ENCODE data around the gene ALDOB. TPM values are rescaled to one million over a fixed set of nuclear protein-coding genes. Genes with fewer than 3 reads are reported as not detected.

ALDOB gene
- total RNA-seq, 1 donor from 2014 or later = not detected

DNA sequence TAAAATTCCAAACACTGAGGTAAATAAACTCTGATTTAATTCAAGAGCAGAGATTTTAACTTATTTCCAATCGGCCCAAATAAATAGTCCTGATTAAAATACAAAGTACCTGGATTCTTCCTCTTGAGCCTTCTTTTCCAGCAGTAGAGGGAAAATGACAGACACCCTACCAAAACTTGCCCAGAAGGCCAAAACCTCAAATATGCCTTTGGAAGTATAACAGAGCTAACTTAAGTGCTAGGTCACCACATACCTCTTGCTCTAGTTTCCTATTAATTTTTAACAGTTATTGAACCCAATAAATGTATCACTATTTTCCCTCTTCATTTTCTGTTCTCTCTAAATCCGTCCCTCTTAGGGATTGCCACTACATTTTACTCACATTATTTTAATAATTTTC is 52.2 kb downstream of the ALDOB start:
- Histone ChIP-seq H3K9me3 (no peaks in the 10 kb centered on the region), H3K27ac (no peak overlapping the region), H3K27me3 (no peaks in the 10 kb centered on the region), H3K4me3 (no peak overlapping the region), H3K4me1 (no peaks in the 10 kb centered on the region), H3K36me3 (peaks cover 5% of the 10 kb centered on the region)
- intact Hi-C loops (cut with DNase I) = no loop called here
- no peak for ATAC-seq
- DNase-seq = no peak
- TF ChIP-seq, protein P1, sequence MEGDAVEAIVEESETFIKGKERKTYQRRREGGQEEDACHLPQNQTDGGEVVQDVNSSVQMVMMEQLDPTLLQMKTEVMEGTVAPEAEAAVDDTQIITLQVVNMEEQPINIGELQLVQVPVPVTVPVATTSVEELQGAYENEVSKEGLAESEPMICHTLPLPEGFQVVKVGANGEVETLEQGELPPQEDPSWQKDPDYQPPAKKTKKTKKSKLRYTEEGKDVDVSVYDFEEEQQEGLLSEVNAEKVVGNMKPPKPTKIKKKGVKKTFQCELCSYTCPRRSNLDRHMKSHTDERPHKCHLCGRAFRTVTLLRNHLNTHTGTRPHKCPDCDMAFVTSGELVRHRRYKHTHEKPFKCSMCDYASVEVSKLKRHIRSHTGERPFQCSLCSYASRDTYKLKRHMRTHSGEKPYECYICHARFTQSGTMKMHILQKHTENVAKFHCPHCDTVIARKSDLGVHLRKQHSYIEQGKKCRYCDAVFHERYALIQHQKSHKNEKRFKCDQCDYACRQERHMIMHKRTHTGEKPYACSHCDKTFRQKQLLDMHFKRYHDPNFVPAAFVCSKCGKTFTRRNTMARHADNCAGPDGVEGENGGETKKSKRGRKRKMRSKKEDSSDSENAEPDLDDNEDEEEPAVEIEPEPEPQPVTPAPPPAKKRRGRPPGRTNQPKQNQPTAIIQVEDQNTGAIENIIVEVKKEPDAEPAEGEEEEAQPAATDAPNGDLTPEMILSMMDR (IDR thresholded peaks at IDR 0.05) = no peak

DNA sequence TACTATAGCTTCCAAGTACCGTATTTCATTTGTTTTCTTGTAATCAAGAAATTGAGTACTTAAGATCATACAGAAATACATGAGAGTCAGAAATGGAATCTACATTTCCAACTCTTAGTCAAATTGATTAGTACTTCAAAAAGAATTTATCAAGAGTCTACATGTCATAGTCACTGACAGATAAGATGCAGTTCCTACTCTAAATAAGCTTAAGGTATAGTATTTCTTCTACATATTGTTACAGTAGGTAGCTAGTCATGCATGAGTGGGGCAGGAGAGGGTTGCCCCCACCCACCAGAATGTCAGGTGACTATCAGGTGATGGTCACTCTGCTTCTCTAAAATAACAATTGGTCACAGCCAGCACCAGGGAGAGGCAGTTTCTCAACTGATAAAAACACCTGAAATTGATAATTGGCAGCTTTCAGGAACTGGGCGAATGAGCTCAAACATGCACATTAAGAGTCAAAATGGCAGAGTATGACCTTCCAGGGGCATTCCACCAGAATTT is 53.7 kb downstream of the ALDOB start:
- Histone ChIP-seq H3K27me3 (no peaks in the 10 kb centered on the region), H3K27ac (no peak overlapping the region), H3K9me3 (no peaks in the 10 kb centered on the region), H3K4me1 (no peaks in the 10 kb centered on the region), H3K4me3 (no peak overlapping the region), H3K36me3 (no peaks in the 10 kb centered on the region)
- DNase-seq = no peak
- TF ChIP-seq, protein P1 (IDR thresholded peaks at IDR 0.05) = no peak
- intact Hi-C loops (cut with DNase I) = no loop called here
- no peak for ATAC-seq

DNA sequence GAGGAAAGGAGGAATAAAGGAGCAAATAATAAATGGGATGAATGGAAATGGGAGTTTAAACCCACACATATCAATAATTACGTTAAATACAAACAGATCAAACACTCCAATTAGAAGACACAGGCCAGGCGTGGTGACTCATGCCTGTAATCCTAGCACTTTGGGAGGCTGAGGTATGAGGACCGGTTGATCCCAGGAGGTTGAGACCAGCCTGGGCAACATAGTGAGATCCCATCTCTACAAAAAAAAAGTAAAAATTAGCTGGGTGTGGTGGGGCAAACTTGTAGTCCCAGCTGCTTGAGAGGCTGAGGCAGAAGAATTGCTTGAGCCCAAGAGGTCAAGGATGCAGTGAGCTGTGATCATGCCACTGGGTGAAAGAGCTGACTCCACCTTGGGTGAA is 54.5 kb downstream of the ALDOB start:
- H3K27me3 ChIP-seq = no peaks in the 10 kb centered on the region
- TF ChIP-seq, protein P1 (IDR thresholded peaks at IDR 0.05) = no peak
- H3K4me3 ChIP-seq = no peak overlapping the region
- intact Hi-C loops (cut with DNase I) = no loop called here
- H3K9me3 ChIP-seq = no peaks in the 10 kb centered on the region
- H3K4me1 ChIP-seq = no peaks in the 10 kb centered on the region
- H3K27ac ChIP-seq = no peak overlapping the region
- no peak for DNase-seq
- H3K36me3 ChIP-seq = no peaks in the 10 kb centered on the region
- ATAC-seq = no peak

DNA sequence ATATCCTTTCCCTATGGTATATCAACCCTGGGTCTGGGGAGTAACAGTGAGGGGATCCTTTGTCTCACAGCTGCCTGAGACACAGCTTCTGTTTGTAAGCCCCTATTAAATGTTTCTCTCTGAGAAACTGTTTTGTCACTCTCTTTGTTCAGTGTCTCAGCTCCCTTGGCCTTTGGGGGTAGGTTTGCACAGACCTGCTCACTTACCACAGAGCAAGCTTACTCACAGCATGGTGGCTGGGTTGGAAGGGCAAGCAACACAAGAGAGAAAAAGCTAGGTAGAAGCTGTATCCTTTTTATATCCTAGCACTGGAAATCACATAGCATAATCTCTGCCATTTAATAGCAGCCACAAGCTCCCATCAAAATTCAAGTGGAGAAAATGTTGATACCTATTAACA is 55.3 kb downstream of the ALDOB start:
- Histone ChIP-seq H3K9me3 (no peaks in the 10 kb centered on the region), H3K4me3 (no peak overlapping the region), H3K4me1 (no peaks in the 10 kb centered on the region), H3K36me3 (no peaks in the 10 kb centered on the region), H3K27me3 (no peaks in the 10 kb centered on the region), H3K27ac (no peak overlapping the region)
- DNase-seq (no peak), ATAC-seq (no peak)
- intact Hi-C loops (cut with DNase I) = no loop called here
- TF ChIP-seq, protein P1 (IDR thresholded peaks at IDR 0.05) = no peak

DNA sequence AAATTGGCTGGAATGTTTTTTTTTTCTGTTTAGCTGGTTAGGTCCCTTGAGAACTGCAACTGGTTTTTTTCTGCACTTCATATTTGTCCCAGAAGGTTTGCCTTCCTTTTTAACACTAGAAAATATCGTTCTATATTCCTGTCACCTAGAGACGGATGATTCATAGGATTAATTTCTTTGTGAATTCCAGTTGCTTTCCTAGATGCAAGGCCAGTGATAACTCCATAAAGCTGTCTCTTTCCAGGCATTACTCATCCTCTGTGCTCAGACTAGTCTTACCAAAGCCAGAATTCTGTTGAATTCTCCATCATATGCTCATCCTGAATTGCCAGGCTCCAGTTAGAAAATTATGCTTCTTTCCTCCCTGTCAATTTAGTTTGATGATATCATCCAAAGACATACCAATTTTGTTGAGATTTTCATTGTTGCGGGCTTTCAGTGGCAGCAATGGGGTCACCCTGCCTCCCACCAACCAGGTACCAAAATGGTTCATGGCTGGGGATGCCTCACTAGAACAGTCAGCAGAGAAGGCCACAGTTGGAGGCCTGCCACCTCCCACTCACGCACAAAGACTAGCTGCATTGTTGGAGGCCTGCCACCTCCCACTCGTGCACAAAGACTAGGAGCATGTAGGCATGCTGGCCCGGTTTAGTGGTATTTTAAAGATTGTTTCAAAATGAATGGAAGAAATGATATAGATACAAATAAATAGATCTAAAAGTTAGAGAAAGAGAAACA is 59.3 kb downstream of the ALDOB start:
- no peaks in the 10 kb centered on the region for H3K36me3 ChIP-seq
- no peak overlapping the region for H3K27ac ChIP-seq
- no peak for DNase-seq
- no peaks in the 10 kb centered on the region for H3K27me3 ChIP-seq
- H3K4me1 ChIP-seq = no peaks in the 10 kb centered on the region
- no peak for ATAC-seq
- H3K9me3 ChIP-seq = no peaks in the 10 kb centered on the region
- no peak overlapping the region for H3K4me3 ChIP-seq
- TF ChIP-seq, protein P1 (IDR thresholded peaks at IDR 0.05) = no peak
- intact Hi-C loops (cut with DNase I) = no loop called here
